ENCODE data around the gene RAB2B.

- no peak for TF ChIP-seq CTCF (IDR thresholded peaks at IDR 0.05)
- peak in 1 of 4 donors; percentile 6 for TF ChIP-seq POLR2AphosphoS5 (IDR thresholded peaks at IDR 0.05)
- no peak for TF ChIP-seq POLR2A (IDR thresholded peaks at IDR 0.05)
Observed at GRCh38 chr14:21503376-21503775, 26.6 kb upstream of the RAB2B start.
